ENCODE results near the gene BROX. TPM values are rescaled to one million over a fixed set of nuclear protein-coding genes. Genes with fewer than 3 reads are reported as not detected.

Gene BROX
- total RNA-seq, 1 donor from 2014 or later, result 74.7 TPM

- Mint-ChIP-seq H3K27me3 (ENCODE audit: insufficient read depth, low read depth) (no peaks in the 10 kb centered on the region), H3K4me3 (no peak overlapping the region), H3K9me3 (no peaks in the 10 kb centered on the region), H3K36me3 (peaks cover 5% of the 10 kb centered on the region), H3K27ac (no peak overlapping the region), H3K4me1 (peaks cover 5% of the 10 kb centered on the region)
- H3K4me2 ChIP-seq, result no peak overlapping the region
- no peaks in the 10 kb centered on the region for H3K27me3 ChIP-seq
- H3K9ac ChIP-seq, result no peak overlapping the region
- no peaks in the 10 kb centered on the region for H4K20me1 ChIP-seq (ENCODE audit: low read depth)
- H3K36me3 ChIP-seq, result peaks cover 19% of the 10 kb centered on the region
- H3K4me1 ChIP-seq, result no peaks in the 10 kb centered on the region
- no peak overlapping the region for H3K4me3 ChIP-seq
- no peak for DNase-seq (ENCODE audit: low spot score)
- no peaks in the 10 kb centered on the region for H3F3A ChIP-seq (ENCODE audit: low read depth)
- H3K9me3 ChIP-seq (ENCODE audit: low read depth), result no peaks in the 10 kb centered on the region
- TF ChIP-seq EZH2 (IDR thresholded peaks at IDR 0.05), result no peak
- TF ChIP-seq EZH2phosphoT487 (IDR thresholded peaks at IDR 0.05), result no peak
- no peak for TF ChIP-seq CTCF (IDR thresholded peaks at IDR 0.05)
- H2AFZ ChIP-seq (replicated peaks), result no peak overlapping the region
- H3K27ac ChIP-seq, result no peak overlapping the region
- H3K79me2 ChIP-seq (ENCODE audit: low read depth), result peaks cover 23% of the 10 kb centered on the region
Observed at GRCh38 chr1:222694927-222695326, 17.4 kb upstream of the BROX start.

DNA sequence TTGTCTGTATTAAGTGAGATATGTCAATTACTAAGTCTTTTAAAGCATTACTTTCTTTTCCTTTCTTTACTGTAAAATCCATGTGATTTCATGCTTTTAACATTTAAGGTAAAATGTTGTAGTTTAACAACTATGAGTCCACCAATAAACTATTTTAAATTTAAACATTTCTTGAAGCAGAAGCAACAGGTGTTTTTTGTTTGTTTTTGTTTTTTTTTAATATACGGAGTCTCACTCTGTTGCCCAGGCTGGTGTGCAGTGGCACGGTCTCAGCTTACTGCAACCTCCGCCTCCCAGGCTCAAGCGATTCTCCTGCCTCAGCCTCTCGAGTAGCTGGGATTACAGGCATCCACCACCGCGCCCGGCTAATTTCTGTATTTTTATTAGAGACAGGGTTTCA, 15.6 kb upstream of the BROX start:
- no peak overlapping the region for H3K9ac ChIP-seq
- Mint-ChIP-seq H3K27ac (no peak overlapping the region), H3K9me3 (no peaks in the 10 kb centered on the region), H3K4me1 (no peaks in the 10 kb centered on the region), H3K36me3 (peaks cover 9% of the 10 kb centered on the region), H3K27me3 (ENCODE audit: insufficient read depth, low read depth) (no peaks in the 10 kb centered on the region), H3K4me3 (no peak overlapping the region)
- DNase-seq (ENCODE audit: low spot score), result no peak
- no peaks in the 10 kb centered on the region for H3K27me3 ChIP-seq
- no peaks in the 10 kb centered on the region for H3K9me3 ChIP-seq (ENCODE audit: low read depth)
- H3F3A ChIP-seq (ENCODE audit: low read depth), result no peaks in the 10 kb centered on the region
- H3K27ac ChIP-seq, result no peak overlapping the region
- no peak overlapping the region for H3K4me3 ChIP-seq
- no peak overlapping the region for H3K4me2 ChIP-seq
- H3K36me3 ChIP-seq, result peaks cover 27% of the 10 kb centered on the region
- no peaks in the 10 kb centered on the region for H4K20me1 ChIP-seq (ENCODE audit: low read depth)
- no peak for TF ChIP-seq EZH2 (IDR thresholded peaks at IDR 0.05)
- no peak for TF ChIP-seq EZH2phosphoT487 (IDR thresholded peaks at IDR 0.05)
- no peak for TF ChIP-seq CTCF (IDR thresholded peaks at IDR 0.05)
- H3K79me2 ChIP-seq (ENCODE audit: low read depth), result peaks cover 23% of the 10 kb centered on the region
- H2AFZ ChIP-seq (replicated peaks), result no peak overlapping the region
- H3K4me1 ChIP-seq, result no peaks in the 10 kb centered on the region

DNA sequence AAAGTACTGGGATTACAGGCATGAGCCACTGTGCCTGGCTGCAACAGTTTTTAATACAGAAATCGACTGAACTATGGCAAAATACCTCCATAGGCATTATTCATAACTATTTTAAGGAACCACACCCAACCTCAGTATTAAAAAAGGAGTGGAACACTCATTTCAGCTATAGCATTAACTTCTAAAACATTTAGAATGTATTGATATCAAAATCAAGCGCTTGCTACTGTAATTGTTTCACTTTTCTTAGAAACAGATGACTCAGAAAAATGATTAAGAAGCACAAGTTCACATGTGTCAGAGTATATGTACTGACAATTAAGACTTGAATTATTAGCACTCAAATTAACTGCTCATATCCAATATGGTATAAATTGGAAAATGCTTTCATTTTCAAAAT, 15.2 kb upstream of the BROX start:
- H3K4me2 ChIP-seq, result no peak overlapping the region
- H3K27ac ChIP-seq, result no peak overlapping the region
- no peaks in the 10 kb centered on the region for H3K4me1 Mint-ChIP-seq
- H3K36me3 Mint-ChIP-seq, result peaks cover 12% of the 10 kb centered on the region
- TF ChIP-seq EZH2phosphoT487 (IDR thresholded peaks at IDR 0.05) (no peak), EZH2 (IDR thresholded peaks at IDR 0.05) (no peak), CTCF (IDR thresholded peaks at IDR 0.05) (no peak)
- H3K79me2 ChIP-seq (ENCODE audit: low read depth), result peaks cover 23% of the 10 kb centered on the region
- no peak overlapping the region for H3K27ac Mint-ChIP-seq
- DNase-seq (ENCODE audit: low spot score), result no peak
- H3K36me3 ChIP-seq, result peaks cover 29% of the 10 kb centered on the region
- H4K20me1 ChIP-seq (ENCODE audit: low read depth), result no peaks in the 10 kb centered on the region
- no peaks in the 10 kb centered on the region for H3K27me3 Mint-ChIP-seq (ENCODE audit: insufficient read depth, low read depth)
- H3K4me3 ChIP-seq, result no peak overlapping the region
- H3K4me3 Mint-ChIP-seq, result no peak overlapping the region
- no peaks in the 10 kb centered on the region for H3K4me1 ChIP-seq
- no peaks in the 10 kb centered on the region for H3F3A ChIP-seq (ENCODE audit: low read depth)
- no peak overlapping the region for H2AFZ ChIP-seq (replicated peaks)
- no peaks in the 10 kb centered on the region for H3K27me3 ChIP-seq
- H3K9ac ChIP-seq, result no peak overlapping the region
- H3K9me3 ChIP-seq (ENCODE audit: low read depth), result no peaks in the 10 kb centered on the region
- H3K9me3 Mint-ChIP-seq, result no peaks in the 10 kb centered on the region
